ENCODE data around the gene MTIF3.
A peak's percentile ranks its signal among the peaks of the same experiment; 100 is the strongest.

Gene MTIF3

DNA sequence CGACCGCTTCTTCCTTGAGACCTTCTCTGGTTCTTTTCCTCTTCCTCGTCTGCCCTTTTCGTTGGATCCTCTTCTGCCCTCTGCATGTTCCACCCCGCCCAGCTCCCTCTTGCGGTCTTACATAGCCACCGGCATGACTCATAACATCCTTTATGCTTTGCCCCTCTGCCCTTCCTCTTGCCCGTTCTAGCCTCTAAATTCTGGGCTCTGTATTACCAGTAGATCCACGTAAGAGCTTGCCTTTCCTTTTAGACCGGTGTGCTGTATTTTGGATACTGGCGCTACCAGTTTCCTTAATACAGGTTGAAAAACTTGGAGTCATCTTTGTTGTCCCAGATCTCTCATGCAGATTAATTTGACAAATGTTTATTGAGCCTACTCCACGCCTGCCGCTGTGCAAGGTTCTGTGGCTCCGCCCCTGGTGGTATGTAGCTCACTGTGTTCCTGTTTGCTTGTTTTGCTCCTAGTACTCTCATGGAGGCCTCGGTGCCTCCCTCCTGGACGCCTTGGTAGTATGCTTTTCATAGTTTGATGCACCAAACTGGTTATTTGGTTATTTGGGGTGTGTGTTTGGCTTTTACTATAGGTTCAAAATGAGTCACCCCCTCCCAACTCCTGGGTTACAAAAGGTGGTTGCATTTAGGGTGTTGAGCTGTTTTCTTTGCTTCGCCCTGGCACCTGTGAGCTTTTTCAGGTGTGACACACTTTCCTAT, 24.3 kb downstream of the MTIF3 start:
- CTCF ChIA-PET, result interaction anchor here (0.5 to 2.2 kb wide), 14 partner anchors 9 to 871 kb away, joined by 3 to 8 read pairs (median 3); no protein-coding TSS in a partner anchor
- no peaks in the 10 kb centered on the region for H3K4me1 ChIP-seq (ENCODE audit: control insufficient read depth, insufficient read depth, low read length)
- POLR2A ChIA-PET, result interaction anchor here (0.9 to 3.1 kb wide), 5 partner anchors 19 to 400 kb away, joined by 3 to 14 read pairs (median 4); partner anchors contain the start of genes LNX2 and MTIF3
- peak; percentile 29; the same call in 1 of the 2 replicates for TF ChIP-seq ZXDB (tag by site-specific recombination; IDR thresholded peaks at IDR 0.05)
- TF ChIP-seq, protein P1, sequence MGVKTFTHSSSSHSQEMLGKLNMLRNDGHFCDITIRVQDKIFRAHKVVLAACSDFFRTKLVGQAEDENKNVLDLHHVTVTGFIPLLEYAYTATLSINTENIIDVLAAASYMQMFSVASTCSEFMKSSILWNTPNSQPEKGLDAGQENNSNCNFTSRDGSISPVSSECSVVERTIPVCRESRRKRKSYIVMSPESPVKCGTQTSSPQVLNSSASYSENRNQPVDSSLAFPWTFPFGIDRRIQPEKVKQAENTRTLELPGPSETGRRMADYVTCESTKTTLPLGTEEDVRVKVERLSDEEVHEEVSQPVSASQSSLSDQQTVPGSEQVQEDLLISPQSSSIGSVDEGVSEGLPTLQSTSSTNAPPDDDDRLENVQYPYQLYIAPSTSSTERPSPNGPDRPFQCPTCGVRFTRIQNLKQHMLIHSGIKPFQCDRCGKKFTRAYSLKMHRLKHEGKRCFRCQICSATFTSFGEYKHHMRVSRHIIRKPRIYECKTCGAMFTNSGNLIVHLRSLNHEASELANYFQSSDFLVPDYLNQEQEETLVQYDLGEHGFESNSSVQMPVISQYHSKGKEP (tag by site-specific recombination; IDR thresholded peaks at IDR 0.05), result no peak
- TF ChIP-seq ZNF2 (tag by site-specific recombination; IDR thresholded peaks at IDR 0.05), result peak; percentile 42; the same call in 1 of the 2 replicates
- TF ChIP-seq, protein P2, sequence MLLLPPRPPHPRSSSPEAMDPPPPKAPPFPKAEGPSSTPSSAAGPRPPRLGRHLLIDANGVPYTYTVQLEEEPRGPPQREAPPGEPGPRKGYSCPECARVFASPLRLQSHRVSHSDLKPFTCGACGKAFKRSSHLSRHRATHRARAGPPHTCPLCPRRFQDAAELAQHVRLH (tag by site-specific recombination; IDR thresholded peaks at IDR 0.05), result no peak
- TF ChIP-seq ZNF341 (tag by site-specific recombination; IDR thresholded peaks at IDR 0.05; ENCODE audit: low read depth), result peak; percentile 84
- TF ChIP-seq ZNF350 (tag by site-specific recombination; IDR thresholded peaks at IDR 0.05), result no peak
- no peak for TF ChIP-seq HOXA7 (CRISPR knock-in tag; IDR thresholded peaks at IDR 0.05; ENCODE audit: borderline replicate concordance)
- TF ChIP-seq KLF8 (tag by site-specific recombination; IDR thresholded peaks at IDR 0.05), result 0 out of 2 replicates have a peak, but pooled peaks have one; percentile 34
- TF ChIP-seq, protein P3, sequence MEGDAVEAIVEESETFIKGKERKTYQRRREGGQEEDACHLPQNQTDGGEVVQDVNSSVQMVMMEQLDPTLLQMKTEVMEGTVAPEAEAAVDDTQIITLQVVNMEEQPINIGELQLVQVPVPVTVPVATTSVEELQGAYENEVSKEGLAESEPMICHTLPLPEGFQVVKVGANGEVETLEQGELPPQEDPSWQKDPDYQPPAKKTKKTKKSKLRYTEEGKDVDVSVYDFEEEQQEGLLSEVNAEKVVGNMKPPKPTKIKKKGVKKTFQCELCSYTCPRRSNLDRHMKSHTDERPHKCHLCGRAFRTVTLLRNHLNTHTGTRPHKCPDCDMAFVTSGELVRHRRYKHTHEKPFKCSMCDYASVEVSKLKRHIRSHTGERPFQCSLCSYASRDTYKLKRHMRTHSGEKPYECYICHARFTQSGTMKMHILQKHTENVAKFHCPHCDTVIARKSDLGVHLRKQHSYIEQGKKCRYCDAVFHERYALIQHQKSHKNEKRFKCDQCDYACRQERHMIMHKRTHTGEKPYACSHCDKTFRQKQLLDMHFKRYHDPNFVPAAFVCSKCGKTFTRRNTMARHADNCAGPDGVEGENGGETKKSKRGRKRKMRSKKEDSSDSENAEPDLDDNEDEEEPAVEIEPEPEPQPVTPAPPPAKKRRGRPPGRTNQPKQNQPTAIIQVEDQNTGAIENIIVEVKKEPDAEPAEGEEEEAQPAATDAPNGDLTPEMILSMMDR (tag by site-specific recombination; IDR thresholded peaks at IDR 0.05), result peak; percentile 83
- TF ChIP-seq, protein P4, sequence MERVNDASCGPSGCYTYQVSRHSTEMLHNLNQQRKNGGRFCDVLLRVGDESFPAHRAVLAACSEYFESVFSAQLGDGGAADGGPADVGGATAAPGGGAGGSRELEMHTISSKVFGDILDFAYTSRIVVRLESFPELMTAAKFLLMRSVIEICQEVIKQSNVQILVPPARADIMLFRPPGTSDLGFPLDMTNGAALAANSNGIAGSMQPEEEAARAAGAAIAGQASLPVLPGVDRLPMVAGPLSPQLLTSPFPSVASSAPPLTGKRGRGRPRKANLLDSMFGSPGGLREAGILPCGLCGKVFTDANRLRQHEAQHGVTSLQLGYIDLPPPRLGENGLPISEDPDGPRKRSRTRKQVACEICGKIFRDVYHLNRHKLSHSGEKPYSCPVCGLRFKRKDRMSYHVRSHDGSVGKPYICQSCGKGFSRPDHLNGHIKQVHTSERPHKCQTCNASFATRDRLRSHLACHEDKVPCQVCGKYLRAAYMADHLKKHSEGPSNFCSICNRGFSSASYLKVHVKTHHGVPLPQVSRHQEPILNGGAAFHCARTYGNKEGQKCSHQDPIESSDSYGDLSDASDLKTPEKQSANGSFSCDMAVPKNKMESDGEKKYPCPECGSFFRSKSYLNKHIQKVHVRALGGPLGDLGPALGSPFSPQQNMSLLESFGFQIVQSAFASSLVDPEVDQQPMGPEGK (tag by site-specific recombination; IDR thresholded peaks at IDR 0.05), result peak; percentile 53; the same call in 1 of the 2 replicates
- TF ChIP-seq ZNF423 (tag by site-specific recombination; IDR thresholded peaks at IDR 0.05), result no peak
- peak; percentile 95 for TF ChIP-seq ZBTB20 (tag by site-specific recombination; IDR thresholded peaks at IDR 0.05)
- no peak for TF ChIP-seq YY1 (tag by site-specific recombination; IDR thresholded peaks at IDR 0.05)
- peak; percentile 35; the same call in 1 of the 2 replicates for TF ChIP-seq BCL11A (tag by site-specific recombination; IDR thresholded peaks at IDR 0.05; ENCODE audit: low read depth)
- 0 out of 2 replicates have a peak, but pooled peaks have one; percentile 33 for TF ChIP-seq ZNF501 (tag by site-specific recombination; IDR thresholded peaks at IDR 0.05)
- no peak; the same call in 1 of the 2 replicates for TF ChIP-seq SP3 (tag by site-specific recombination; IDR thresholded peaks at IDR 0.05)
- TF ChIP-seq ZNF629 (tag by site-specific recombination; IDR thresholded peaks at IDR 0.05), result peak; percentile 30; the same call in 1 of the 2 replicates
- TF ChIP-seq, protein P5, sequence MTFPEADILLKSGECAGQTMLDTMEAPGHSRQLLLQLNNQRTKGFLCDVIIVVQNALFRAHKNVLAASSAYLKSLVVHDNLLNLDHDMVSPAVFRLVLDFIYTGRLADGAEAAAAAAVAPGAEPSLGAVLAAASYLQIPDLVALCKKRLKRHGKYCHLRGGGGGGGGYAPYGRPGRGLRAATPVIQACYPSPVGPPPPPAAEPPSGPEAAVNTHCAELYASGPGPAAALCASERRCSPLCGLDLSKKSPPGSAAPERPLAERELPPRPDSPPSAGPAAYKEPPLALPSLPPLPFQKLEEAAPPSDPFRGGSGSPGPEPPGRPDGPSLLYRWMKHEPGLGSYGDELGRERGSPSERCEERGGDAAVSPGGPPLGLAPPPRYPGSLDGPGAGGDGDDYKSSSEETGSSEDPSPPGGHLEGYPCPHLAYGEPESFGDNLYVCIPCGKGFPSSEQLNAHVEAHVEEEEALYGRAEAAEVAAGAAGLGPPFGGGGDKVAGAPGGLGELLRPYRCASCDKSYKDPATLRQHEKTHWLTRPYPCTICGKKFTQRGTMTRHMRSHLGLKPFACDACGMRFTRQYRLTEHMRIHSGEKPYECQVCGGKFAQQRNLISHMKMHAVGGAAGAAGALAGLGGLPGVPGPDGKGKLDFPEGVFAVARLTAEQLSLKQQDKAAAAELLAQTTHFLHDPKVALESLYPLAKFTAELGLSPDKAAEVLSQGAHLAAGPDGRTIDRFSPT (tag by site-specific recombination; IDR thresholded peaks at IDR 0.05), result peak; percentile 93
- peak; percentile 68 for TF ChIP-seq ZEB2 (tag by site-specific recombination; IDR thresholded peaks at IDR 0.05)
- TF ChIP-seq ZSCAN30 (tag by site-specific recombination; IDR thresholded peaks at IDR 0.05), result 0 out of 2 replicates have a peak, but pooled peaks have one; percentile 8
- TF ChIP-seq ZNF585B (tag by site-specific recombination; IDR thresholded peaks at IDR 0.05), result peak; percentile 15; the same call in 1 of the 2 replicates
- TF ChIP-seq OSR2 (tag by site-specific recombination; IDR thresholded peaks at IDR 0.05), result peak; percentile 65
- peak; percentile 93 for TF ChIP-seq ZNF335 (tag by site-specific recombination; conservative IDR thresholded peaks at IDR 0.05)
- TF ChIP-seq ZIC2 (tag by site-specific recombination; IDR thresholded peaks at IDR 0.05), result no peak
- TF ChIP-seq ZBTB17 (tag by site-specific recombination; IDR thresholded peaks at IDR 0.05), result peak; percentile 82
- no peak for TF ChIP-seq ZNF548 (tag by site-specific recombination; IDR thresholded peaks at IDR 0.05)
- TF ChIP-seq IKZF3 (tag by site-specific recombination; IDR thresholded peaks at IDR 0.05), result 0 out of 2 replicates have a peak, but pooled peaks have one; percentile 27
- TF ChIP-seq ZNF366 (tag by site-specific recombination; conservative IDR thresholded peaks at IDR 0.05), result peak; percentile 89
- TF ChIP-seq ZNF394 (tag by site-specific recombination; IDR thresholded peaks at IDR 0.05; ENCODE audit: borderline replicate concordance), result peak; percentile 17; the same call in 1 of the 2 replicates
- peak; percentile 71 for TF ChIP-seq ZBTB8A (tag by site-specific recombination; IDR thresholded peaks at IDR 0.05)
- no peak for TF ChIP-seq ZNF529 (tag by site-specific recombination; IDR thresholded peaks at IDR 0.05; ENCODE audit: insufficient replicate concordance)

More for the DNA sequence above, 24.3 kb downstream of the MTIF3 start:
- H3K9me3 ChIP-seq (ENCODE audit: control insufficient read depth, insufficient read depth, low read depth, low read length), result no peaks in the 10 kb centered on the region
- H3K27ac ChIP-seq (ENCODE audit: extremely low read depth, low read depth, low read length), result 0 out of 2 replicates have a peak overlapping the region, but pooled peaks have one; percentile 10
- H3K36me3 ChIP-seq (ENCODE audit: control insufficient read depth in 2 of 2, insufficient read depth in 1 of 2, low read length in 2 of 2), result peaks cover 14 to 43% of the 10 kb centered on the region in 2 experiments
- H3K4me3 ChIP-seq (ENCODE audit: low read depth, low read length), result peak overlapping the region; percentile 38
